Breast epithelium (tissue), 3 donors: ENCODE results near the gene ELMOD3.

Experiments
- CTCF ChIP-seq, 3 donors: fragments of 450-650 bp; IDR thresholded peaks; one replicate each; pipeline ENCODE4 v1.5.1; 2016 to 2017; ENCODE audit warnings: antibody characterized with exemption in 3 of 3, mild to moderate bottlenecking in 3 of 3, moderate library complexity in 3 of 3
- POLR2A ChIP-seq: fragments of 450-650 bp; IDR thresholded peaks from one replicate; pipeline ENCODE4 v1.6.1; 2016; ENCODE audit warnings: antibody characterized with exemption, mild to moderate bottlenecking, moderate library complexity

- TF ChIP-seq CTCF (IDR thresholded peaks at IDR 0.05) (no peak), POLR2A (peak; percentile 35)
Observed at GRCh38 chr2:85418132-85419008, 63.8 kb downstream of the ELMOD3 start, which contains the start of gene SH2D6.
